ENCODE results near the gene SLC22A16.

GRCh38 chr6:110421749-110422443 is 54.5 kb downstream of the SLC22A16 start:
- TF ChIP-seq CTCF (IDR thresholded peaks at IDR 0.05) (no peak), POLR2AphosphoS5 (IDR thresholded peaks at IDR 0.05) (no peak), POLR2A (IDR thresholded peaks at IDR 0.05) (no peak), EP300 (IDR thresholded peaks at IDR 0.05) (no peak)
